Neural cell (in vitro differentiated cells): Measurements from ENCODE around the gene OR1D2.

Experiments
- CTCF ChIP-seq: fragments of 450-650 bp; IDR thresholded peaks from 2 replicates; pipeline ENCODE4 v1.5.1; 2014; ENCODE audit warnings: antibody characterized with exemption, mild to moderate bottlenecking, moderate library complexity; ENCODE audit not compliant: poor library complexity, severe bottlenecking
- EP300 ChIP-seq: fragments of 450-650 bp; conservative IDR thresholded peaks from 2 replicates; pipeline ENCODE4 v1.6.1; 2014; ENCODE audit warnings: antibody characterized with exemption, mild to moderate bottlenecking, moderate library complexity; ENCODE audit not compliant: poor library complexity, severe bottlenecking
- EZH2 ChIP-seq: fragments of 200-600, 300-800 bp; shearing (Covaris generic), sonication (generic); IDR thresholded peaks from 2 replicates; pipeline ENCODE4 v1.6.1; 2014; ENCODE audit warnings: antibody characterized with exemption, low read length, borderline replicate concordance, mild to moderate bottlenecking; ENCODE audit not compliant: insufficient read depth, poor library complexity, severe bottlenecking
- MXI1 ChIP-seq: fragments of 450-650 bp; conservative IDR thresholded peaks from 2 replicates; pipeline ENCODE4 v1.6.1; 2014; ENCODE audit warnings: antibody characterized with exemption, mild to moderate bottlenecking; ENCODE audit not compliant: poor library complexity, severe bottlenecking
- RAD21 ChIP-seq: fragments of 450-650 bp; conservative IDR thresholded peaks from 2 replicates; pipeline ENCODE4 v1.6.1; 2014; ENCODE audit warnings: antibody characterized with exemption, mild to moderate bottlenecking, moderate library complexity
- REST ChIP-seq: IDR thresholded peaks from 2 replicates; pipeline ENCODE4 v1.6.1; 2012; ENCODE audit warnings: borderline replicate concordance

GRCh38 chr17:3049705-3050295 is 54.4 kb downstream of the OR1D2 start:
- no peak for TF ChIP-seq CTCF
- TF ChIP-seq MXI1: no peak
- TF ChIP-seq REST: no peak
- TF ChIP-seq EZH2: no peak
- TF ChIP-seq EP300: no peak
- no peak for TF ChIP-seq RAD21
